ENCODE results near the gene MYCT1. TPM values are rescaled to one million over a fixed set of nuclear protein-coding genes. Genes with fewer than 3 reads are reported as not detected.

MYCT1 gene
- polyA plus RNA-seq, 3 donors, result not detected

GRCh38 chr6:152705327-152705726 lies 7.6 kb downstream of the MYCT1 start:
- Histone ChIP-seq H3K9ac (ENCODE audit: insufficient read depth, low read length, poor library complexity, severe bottlenecking) (no peak overlapping the region), H3K36me3 (replicated peaks in 1 of 2; ENCODE audit: control insufficient read depth in 1 of 2, insufficient read depth in 2 of 2, low read length in 2 of 2) (no peaks in the 10 kb centered on the region), H3K4me3 (replicated peaks in 1 of 3; ENCODE audit: low read depth in 2 of 3, low read length in 3 of 3) (no peak overlapping the region), H3K27me3 (ENCODE audit: control insufficient read depth in 2 of 2, insufficient read depth in 2 of 2, low read length in 2 of 2) (peaks cover 4 to 6% of the 10 kb centered on the region in 2 donors), H3K27ac (ENCODE audit: low read depth in 1 of 2, low read length in 2 of 2) (no peak overlapping the region), H3K9me3 (replicated peaks in 1 of 2; ENCODE audit: control insufficient read depth in 1 of 2, insufficient read depth in 1 of 2, low read length in 2 of 2) (no peaks in the 10 kb centered on the region), H4K20me1 (ENCODE audit: insufficient read depth, low read length) (no peaks in the 10 kb centered on the region), H3K4me1 (ENCODE audit: control insufficient read depth in 1 of 2, insufficient read depth in 2 of 2, low read length in 2 of 2) (no peaks in the 10 kb centered on the region), H2AFZ (ENCODE audit: insufficient read depth, low read depth, low read length, poor library complexity, severe bottlenecking) (no peak overlapping the region), H3K4me2 (replicated peaks; ENCODE audit: extremely low read depth, low read length, poor library complexity, severe bottlenecking) (no peak overlapping the region), H3K79me2 (ENCODE audit: insufficient read depth, low read length) (no peaks in the 10 kb centered on the region)
- no peak overlapping the region for H3K4me3 Mint-ChIP-seq
- no CpG with 5 or more reads among the region's 2 CpGs for WGBS (ENCODE audit: insufficient coverage)
- peaks cover 0 to 12% (median 1%) of the 10 kb centered on the region in 3 donors for H3K27me3 Mint-ChIP-seq (ENCODE audit: low read depth in 3 of 3)
- H3K27ac Mint-ChIP-seq, result no peak overlapping the region
- no peak for TF ChIP-seq CTCF (IDR thresholded peaks at IDR 0.05)
- intact Hi-C loops (cut with micrococcal nuclease), result no loop called here
- peaks cover 0 to 3% (median 0%) of the 10 kb centered on the region in 7 donors for H3K9me3 Mint-ChIP-seq
- H3K36me3 Mint-ChIP-seq, result no peaks in the 10 kb centered on the region
- peaks cover 7% of the 10 kb centered on the region for H3K4me1 Mint-ChIP-seq
- DNase-seq, result no peak

GRCh38 chr6:152716322-152716721 lies 18.6 kb downstream of the MYCT1 start:
- Mint-ChIP-seq H3K4me3 (no peak overlapping the region), H3K27me3 (ENCODE audit: low read depth in 3 of 3) (no peaks in the 10 kb centered on the region), H3K36me3 (no peaks in the 10 kb centered on the region), H3K4me1 (no peaks in the 10 kb centered on the region), H3K9me3 (peaks cover 0 to 8% (median 3%) of the 10 kb centered on the region in 7 donors), H3K27ac (no peak overlapping the region)
- no peak overlapping the region for H2AFZ ChIP-seq (ENCODE audit: insufficient read depth, low read depth, low read length, poor library complexity, severe bottlenecking)
- TF ChIP-seq CTCF (IDR thresholded peaks at IDR 0.05), result no peak
- intact Hi-C loops (cut with micrococcal nuclease), result no loop called here
- H3K4me2 ChIP-seq (replicated peaks; ENCODE audit: extremely low read depth, low read length, poor library complexity, severe bottlenecking), result no peak overlapping the region
- no peak overlapping the region for H3K9ac ChIP-seq (ENCODE audit: insufficient read depth, low read length, poor library complexity, severe bottlenecking)
- no peaks in the 10 kb centered on the region for H4K20me1 ChIP-seq (ENCODE audit: insufficient read depth, low read length)
- H3K4me3 ChIP-seq (replicated peaks in 1 of 3; ENCODE audit: low read depth in 2 of 3, low read length in 3 of 3), result no peak overlapping the region
- no CpG with 5 or more reads among the region's 3 CpGs for WGBS (ENCODE audit: insufficient coverage)
- no peaks in the 10 kb centered on the region for H3K79me2 ChIP-seq (ENCODE audit: insufficient read depth, low read length)
- H3K4me1 ChIP-seq (ENCODE audit: control insufficient read depth in 1 of 2, insufficient read depth in 2 of 2, low read length in 2 of 2), result no peaks in the 10 kb centered on the region
- no peaks in the 10 kb centered on the region for H3K36me3 ChIP-seq (replicated peaks in 1 of 2; ENCODE audit: control insufficient read depth in 1 of 2, insufficient read depth in 2 of 2, low read length in 2 of 2)
- H3K9me3 ChIP-seq (replicated peaks in 1 of 2; ENCODE audit: control insufficient read depth in 1 of 2, insufficient read depth in 1 of 2, low read length in 2 of 2), result no peaks in the 10 kb centered on the region
- no peak overlapping the region for H3K27ac ChIP-seq (ENCODE audit: low read depth in 1 of 2, low read length in 2 of 2)
- no peaks in the 10 kb centered on the region for H3K27me3 ChIP-seq (ENCODE audit: control insufficient read depth in 2 of 2, insufficient read depth in 2 of 2, low read length in 2 of 2)
- DNase-seq, result no peak
